ENCODE measurements around the gene EXOSC9. TPM values are rescaled to one million over a fixed set of nuclear protein-coding genes. Genes with fewer than 3 reads are reported as not detected.

Gene EXOSC9
- total RNA-seq, 1 experiment from 2014 or later: 79.0 TPM

DNA sequence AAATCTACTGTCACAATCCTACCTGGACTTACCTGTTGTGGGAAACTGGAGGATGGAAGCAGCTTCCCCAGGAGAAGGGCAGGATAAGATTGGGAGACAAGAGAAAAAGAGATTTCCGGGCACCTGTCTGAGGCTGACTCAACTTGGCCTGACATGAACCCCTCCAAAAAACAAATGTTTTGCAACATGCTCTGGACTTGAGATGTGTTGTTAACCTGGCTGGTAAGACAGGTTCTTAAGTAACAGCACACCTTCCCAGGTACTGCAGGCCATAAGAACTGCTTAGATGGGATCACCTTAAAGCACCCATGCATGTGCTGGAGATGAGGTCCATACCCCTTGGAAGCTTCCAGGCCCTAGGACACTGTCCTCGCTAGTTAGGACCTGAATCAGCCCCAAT is 31.8 kb upstream of the EXOSC9 start:
- Histone ChIP-seq H3K4me1 (ENCODE audit: insufficient read depth, low read length, poor library complexity, severe bottlenecking) (no peaks in the 10 kb centered on the region), H3K27ac (ENCODE audit: low read depth, low read length, poor library complexity, severe bottlenecking) (no peak overlapping the region), H3K4me3 (ENCODE audit: low read depth, low read length, poor library complexity, severe bottlenecking) (no peak overlapping the region), H3K27me3 (replicated peaks; ENCODE audit: insufficient read depth, low read depth, low read length, poor library complexity) (peaks cover 5% of the 10 kb centered on the region), H3K9me3 (ENCODE audit: low read depth, low read length, poor library complexity, severe bottlenecking) (no peaks in the 10 kb centered on the region), H3K36me3 (ENCODE audit: insufficient read depth, low read length, poor library complexity, severe bottlenecking) (no peaks in the 10 kb centered on the region)
- no peak for DNase-seq (ENCODE audit: low spot score)
- intact Hi-C loops (cut with micrococcal nuclease; ENCODE audit: unreplicated experiment): no loop called here
- ChIA-PET POLR2A (ENCODE audit: low non-redundant PET) (no interaction called here), CTCF (no interaction called here)
- TF ChIP-seq, protein P1, sequence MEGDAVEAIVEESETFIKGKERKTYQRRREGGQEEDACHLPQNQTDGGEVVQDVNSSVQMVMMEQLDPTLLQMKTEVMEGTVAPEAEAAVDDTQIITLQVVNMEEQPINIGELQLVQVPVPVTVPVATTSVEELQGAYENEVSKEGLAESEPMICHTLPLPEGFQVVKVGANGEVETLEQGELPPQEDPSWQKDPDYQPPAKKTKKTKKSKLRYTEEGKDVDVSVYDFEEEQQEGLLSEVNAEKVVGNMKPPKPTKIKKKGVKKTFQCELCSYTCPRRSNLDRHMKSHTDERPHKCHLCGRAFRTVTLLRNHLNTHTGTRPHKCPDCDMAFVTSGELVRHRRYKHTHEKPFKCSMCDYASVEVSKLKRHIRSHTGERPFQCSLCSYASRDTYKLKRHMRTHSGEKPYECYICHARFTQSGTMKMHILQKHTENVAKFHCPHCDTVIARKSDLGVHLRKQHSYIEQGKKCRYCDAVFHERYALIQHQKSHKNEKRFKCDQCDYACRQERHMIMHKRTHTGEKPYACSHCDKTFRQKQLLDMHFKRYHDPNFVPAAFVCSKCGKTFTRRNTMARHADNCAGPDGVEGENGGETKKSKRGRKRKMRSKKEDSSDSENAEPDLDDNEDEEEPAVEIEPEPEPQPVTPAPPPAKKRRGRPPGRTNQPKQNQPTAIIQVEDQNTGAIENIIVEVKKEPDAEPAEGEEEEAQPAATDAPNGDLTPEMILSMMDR (conservative IDR thresholded peaks at IDR 0.05; ENCODE audit: low read depth, low read length): no peak
- TF ChIP-seq EZH2 (IDR thresholded peaks at IDR 0.05; ENCODE audit: borderline replicate concordance, low read depth, low read length, poor library complexity, severe bottlenecking): no peak
- no TSS peak for BruUV-seq (replicated peaks)

DNA sequence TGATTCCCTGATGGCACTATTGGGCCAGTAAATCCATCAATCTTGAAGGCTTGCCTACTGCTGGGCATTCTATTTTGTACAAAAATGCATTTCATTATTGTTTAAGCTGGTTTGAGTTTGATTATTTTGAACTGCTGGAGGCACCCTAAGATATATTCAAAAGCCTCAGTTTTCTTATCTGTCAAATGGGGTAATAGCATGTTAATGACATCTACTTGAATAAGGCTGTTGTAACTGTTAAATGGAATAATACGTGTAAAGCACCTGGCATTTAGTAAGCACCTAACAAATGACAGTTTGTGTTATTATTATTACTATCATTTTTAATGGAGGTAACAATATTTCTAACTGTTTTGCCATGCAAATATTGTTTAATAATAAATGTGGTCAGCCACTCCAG is 29.3 kb upstream of the EXOSC9 start:
- Histone ChIP-seq H3K4me1 (ENCODE audit: insufficient read depth, low read length, poor library complexity, severe bottlenecking) (no peaks in the 10 kb centered on the region), H3K9me3 (ENCODE audit: low read depth, low read length, poor library complexity, severe bottlenecking) (no peaks in the 10 kb centered on the region), H3K4me3 (ENCODE audit: low read depth, low read length, poor library complexity, severe bottlenecking) (no peak overlapping the region), H3K27me3 (replicated peaks; ENCODE audit: insufficient read depth, low read depth, low read length, poor library complexity) (no peaks in the 10 kb centered on the region), H3K27ac (ENCODE audit: low read depth, low read length, poor library complexity, severe bottlenecking) (no peak overlapping the region), H3K36me3 (ENCODE audit: insufficient read depth, low read length, poor library complexity, severe bottlenecking) (no peaks in the 10 kb centered on the region)
- POLR2A ChIA-PET (ENCODE audit: low non-redundant PET): no interaction called here
- DNase-seq (ENCODE audit: low spot score): no peak
- BruUV-seq (replicated peaks): no TSS peak
- intact Hi-C loops (cut with micrococcal nuclease; ENCODE audit: unreplicated experiment): no loop called here
- no peak for TF ChIP-seq EZH2 (IDR thresholded peaks at IDR 0.05; ENCODE audit: borderline replicate concordance, low read depth, low read length, poor library complexity, severe bottlenecking)
- TF ChIP-seq, protein P1 (conservative IDR thresholded peaks at IDR 0.05; ENCODE audit: low read depth, low read length): no peak
- CTCF ChIA-PET: no interaction called here

DNA sequence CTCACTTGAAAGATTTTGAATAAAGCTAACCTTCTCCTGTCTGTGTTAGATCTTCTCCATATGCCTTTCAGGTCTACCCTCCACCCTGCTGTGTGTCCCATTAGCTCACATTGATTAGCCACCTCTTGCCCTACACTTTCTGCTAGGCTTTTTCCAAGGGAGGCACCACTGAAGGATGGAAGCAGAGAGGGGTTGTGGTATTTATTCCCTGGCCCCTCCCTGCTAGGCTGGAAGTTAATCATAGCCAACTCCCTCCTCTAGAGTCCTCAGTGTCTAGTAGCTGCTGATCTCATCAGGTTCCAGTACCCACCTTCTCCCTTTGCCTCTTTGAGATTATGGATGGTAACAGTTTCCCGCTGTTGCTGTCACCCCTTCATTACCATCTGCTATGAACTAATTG is 27.2 kb upstream of the EXOSC9 start:
- DNase-seq (ENCODE audit: low spot score): no peak
- POLR2A ChIA-PET (ENCODE audit: low non-redundant PET): no interaction called here

DNA sequence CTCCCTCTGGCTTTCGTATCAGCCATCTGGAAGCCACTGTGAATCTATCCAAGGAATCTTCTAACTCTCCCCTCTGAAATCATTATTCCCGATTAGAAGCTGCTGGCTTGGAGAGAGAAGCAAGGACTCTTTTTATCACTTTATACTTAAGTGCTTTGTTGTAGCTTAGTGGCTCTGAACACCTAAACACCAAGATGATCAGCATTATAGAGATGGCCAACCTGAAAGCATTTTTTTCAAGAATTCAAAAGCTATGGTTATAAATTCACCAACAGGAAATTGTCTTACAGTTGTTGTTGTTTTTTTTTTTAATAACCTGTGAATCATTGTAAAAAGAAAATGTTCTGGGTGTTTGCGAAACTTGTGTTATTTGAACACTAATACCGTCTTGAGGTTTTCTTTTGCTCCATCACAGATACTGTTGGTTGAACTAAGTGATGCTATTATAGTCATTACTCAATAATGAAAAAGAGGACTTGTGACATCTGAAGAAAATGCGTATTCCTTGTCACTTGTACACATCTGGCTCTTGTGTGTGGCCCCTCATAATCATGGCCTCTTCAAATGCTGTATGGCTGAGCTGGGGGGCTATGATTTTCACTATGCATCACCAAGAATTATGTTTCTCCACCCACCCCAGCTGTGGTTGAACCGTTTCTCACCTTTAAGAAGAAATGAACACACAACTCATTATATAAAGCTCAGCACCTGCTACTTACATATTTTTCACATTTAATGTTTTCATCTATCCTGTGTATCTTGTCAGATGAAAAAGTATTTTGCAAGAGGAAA is 24.3 kb upstream of the EXOSC9 start:
- Histone ChIP-seq H3K27me3 (replicated peaks; ENCODE audit: insufficient read depth, low read depth, low read length, poor library complexity) (no peaks in the 10 kb centered on the region), H3K36me3 (ENCODE audit: insufficient read depth, low read length, poor library complexity, severe bottlenecking) (no peaks in the 10 kb centered on the region), H3K4me3 (ENCODE audit: low read depth, low read length, poor library complexity, severe bottlenecking) (no peak overlapping the region), H3K27ac (ENCODE audit: low read depth, low read length, poor library complexity, severe bottlenecking) (no peak overlapping the region), H3K9me3 (ENCODE audit: low read depth, low read length, poor library complexity, severe bottlenecking) (no peaks in the 10 kb centered on the region), H3K4me1 (ENCODE audit: insufficient read depth, low read length, poor library complexity, severe bottlenecking) (peaks cover 25% of the 10 kb centered on the region)
- no peak for DNase-seq (ENCODE audit: low spot score)
- CTCF ChIA-PET: no interaction called here
- intact Hi-C loops (cut with micrococcal nuclease; ENCODE audit: unreplicated experiment): no loop called here
- TF ChIP-seq EZH2 (IDR thresholded peaks at IDR 0.05; ENCODE audit: borderline replicate concordance, low read depth, low read length, poor library complexity, severe bottlenecking): no peak
- TF ChIP-seq, protein P1 (conservative IDR thresholded peaks at IDR 0.05; ENCODE audit: low read depth, low read length): no peak
- no TSS peak for BruUV-seq (replicated peaks)
- POLR2A ChIA-PET (ENCODE audit: low non-redundant PET): no interaction called here

More for the DNA sequence above, 27.2 kb upstream of the EXOSC9 start:
- H3K4me3 ChIP-seq (ENCODE audit: low read depth, low read length, poor library complexity, severe bottlenecking): no peak overlapping the region
- no peak overlapping the region for H3K27ac ChIP-seq (ENCODE audit: low read depth, low read length, poor library complexity, severe bottlenecking)
- H3K36me3 ChIP-seq (ENCODE audit: insufficient read depth, low read length, poor library complexity, severe bottlenecking): no peaks in the 10 kb centered on the region
- CTCF ChIA-PET: no interaction called here
- H3K4me1 ChIP-seq (ENCODE audit: insufficient read depth, low read length, poor library complexity, severe bottlenecking): peaks cover 16% of the 10 kb centered on the region
- H3K27me3 ChIP-seq (replicated peaks; ENCODE audit: insufficient read depth, low read depth, low read length, poor library complexity): no peaks in the 10 kb centered on the region
- no peaks in the 10 kb centered on the region for H3K9me3 ChIP-seq (ENCODE audit: low read depth, low read length, poor library complexity, severe bottlenecking)
- no peak for TF ChIP-seq EZH2 (IDR thresholded peaks at IDR 0.05; ENCODE audit: borderline replicate concordance, low read depth, low read length, poor library complexity, severe bottlenecking)
- intact Hi-C loops (cut with micrococcal nuclease; ENCODE audit: unreplicated experiment): no loop called here
- BruUV-seq (replicated peaks): no TSS peak
